Measurements from ENCODE around the gene GPS2.
A peak's percentile ranks its signal among the peaks of the same experiment; 100 is the strongest.

Gene GPS2

DNA sequence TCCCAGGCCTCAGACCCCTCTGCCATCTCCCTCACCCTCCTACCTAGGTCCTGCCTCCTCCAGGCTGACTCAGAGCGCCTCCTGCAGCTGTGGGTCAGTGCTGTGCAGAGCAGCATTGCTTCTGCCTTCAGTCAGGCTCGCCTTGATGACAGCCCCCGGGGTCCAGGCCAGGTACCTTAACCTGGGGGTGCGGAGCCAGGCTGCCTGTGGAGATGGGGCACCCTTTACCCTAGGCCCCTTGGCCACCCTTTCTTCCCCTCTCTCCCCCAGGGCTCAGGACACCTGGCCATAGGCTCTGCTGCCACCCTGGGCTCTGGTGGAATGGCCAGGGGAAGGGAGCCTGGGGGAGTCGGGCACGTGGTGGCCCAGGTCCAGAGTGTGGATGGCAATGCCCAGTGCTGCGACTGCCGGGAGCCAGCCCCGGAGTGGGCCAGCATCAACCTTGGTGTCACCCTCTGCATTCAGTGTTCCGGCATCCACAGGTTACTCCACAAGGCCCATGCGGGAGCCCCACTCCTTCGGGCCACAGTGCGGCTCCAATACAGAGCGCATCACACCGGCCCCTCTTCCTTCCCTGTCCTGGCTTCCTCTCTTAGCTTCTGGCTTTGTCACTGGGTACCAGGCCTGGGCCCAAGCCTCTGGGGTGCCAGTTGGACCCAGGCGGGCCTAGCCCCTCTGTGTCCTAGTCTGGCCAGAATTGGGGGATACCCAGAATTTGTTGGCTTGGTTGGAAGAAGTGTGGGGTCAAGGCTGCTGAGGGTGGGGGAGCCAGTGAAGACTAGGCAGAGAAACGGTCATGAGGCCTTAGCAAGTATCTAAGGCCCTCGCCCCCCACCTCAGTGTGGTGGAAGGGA, 31.8 kb upstream of the GPS2 start:
- 89% methylated on average over 18 of the region's 18 CpGs for WGBS
- H3K27me3 ChIP-seq (ENCODE audit: control insufficient read depth in 1 of 2, insufficient read depth in 1 of 2, low read length in 2 of 2) = peaks cover 21 to 32% of the 10 kb centered on the region in 2 experiments

GRCh38 chr17:7343250-7343649, 28.1 kb upstream of the GPS2 start:
- Histone ChIP-seq H2AK5ac (ENCODE audit: low read length, severe bottlenecking) (no peak overlapping the region), H3K4ac (ENCODE audit: low read depth in 1 of 2, low read length in 2 of 2) (no peak overlapping the region), H3K4me1 (ENCODE audit: control insufficient read depth, insufficient read depth, low read depth, low read length) (peaks cover 2% of the 10 kb centered on the region), H2BK5ac (ENCODE audit: low read depth, low read length, poor library complexity, severe bottlenecking) (no peak overlapping the region), H3K79me1 (replicated peaks; ENCODE audit: low read length, poor library complexity, severe bottlenecking) (no peaks in the 10 kb centered on the region), H2BK120ac (ENCODE audit: low read depth, low read length) (no peak overlapping the region), H4K8ac (ENCODE audit: low read length) (no peak overlapping the region), H3K9ac (ENCODE audit: low read length) (no peak overlapping the region), H3K27ac (ENCODE audit: low read length, poor library complexity, severe bottlenecking) (no peak overlapping the region), H3K4me3 (ENCODE audit: insufficient read depth in 1 of 2, low read depth in 1 of 2, low read length in 2 of 2) (no peak overlapping the region), H3K14ac (ENCODE audit: low read length in 2 of 2) (no peak overlapping the region), H3K23ac (ENCODE audit: low read length in 2 of 2) (no peak overlapping the region), H3K4me2 (ENCODE audit: low read length, poor library complexity, severe bottlenecking) (no peak overlapping the region), H3K18ac (ENCODE audit: low read depth in 1 of 2, low read length in 2 of 2) (no peak overlapping the region), H4K91ac (ENCODE audit: low read length) (no peak overlapping the region), H3K9me3 (ENCODE audit: control insufficient read depth, low read length) (no peaks in the 10 kb centered on the region), H2BK15ac (ENCODE audit: low read depth, poor library complexity, severe bottlenecking) (no peak overlapping the region), H2BK12ac (ENCODE audit: low read length in 2 of 2) (no peak overlapping the region), H3K27me3 (ENCODE audit: control insufficient read depth in 1 of 2, insufficient read depth in 1 of 2, low read length in 2 of 2) (peaks cover 27 to 50% of the 10 kb centered on the region in 2 experiments), H3K36me3 (ENCODE audit: control insufficient read depth in 1 of 2, insufficient read depth in 2 of 2, low read depth in 1 of 2, low read length in 2 of 2) (no peaks in the 10 kb centered on the region), H2AFZ (ENCODE audit: low read depth, low read length) (no peak overlapping the region)
- 80% methylated on average over 15 of the region's 15 CpGs for WGBS
- DNase-seq = no peak

More for the DNA sequence above, 31.8 kb upstream of the GPS2 start:
- Histone ChIP-seq H3K4me2 (ENCODE audit: low read length, poor library complexity, severe bottlenecking) (no peak overlapping the region), H3K4ac (ENCODE audit: low read depth in 1 of 2, low read length in 2 of 2) (no peak overlapping the region), H3K4me1 (ENCODE audit: control insufficient read depth, insufficient read depth, low read depth, low read length) (peaks cover 11% of the 10 kb centered on the region), H2BK12ac (ENCODE audit: low read length in 2 of 2) (no peak overlapping the region), H2BK120ac (ENCODE audit: low read depth, low read length) (no peak overlapping the region), H4K8ac (ENCODE audit: low read length) (no peak overlapping the region), H2AK5ac (ENCODE audit: low read length, severe bottlenecking) (no peak overlapping the region), H2BK15ac (ENCODE audit: low read depth, poor library complexity, severe bottlenecking) (no peak overlapping the region), H3K27ac (ENCODE audit: low read length, poor library complexity, severe bottlenecking) (no peak overlapping the region), H2AFZ (ENCODE audit: low read depth, low read length) (no peak overlapping the region), H4K91ac (ENCODE audit: low read length) (peak overlapping the region; percentile 1), H2BK5ac (ENCODE audit: low read depth, low read length, poor library complexity, severe bottlenecking) (no peak overlapping the region), H3K4me3 (ENCODE audit: insufficient read depth in 1 of 2, low read depth in 1 of 2, low read length in 2 of 2) (no peak overlapping the region), H3K79me1 (replicated peaks; ENCODE audit: low read length, poor library complexity, severe bottlenecking) (peaks cover 5% of the 10 kb centered on the region), H3K9ac (ENCODE audit: low read length) (no peak overlapping the region), H3K18ac (ENCODE audit: low read depth in 1 of 2, low read length in 2 of 2) (no peak overlapping the region), H3K23ac (ENCODE audit: low read length in 2 of 2) (no peak overlapping the region), H3K9me3 (ENCODE audit: control insufficient read depth, low read length) (no peaks in the 10 kb centered on the region), H3K14ac (ENCODE audit: low read length in 2 of 2) (no peak overlapping the region), H3K36me3 (ENCODE audit: control insufficient read depth in 1 of 2, insufficient read depth in 2 of 2, low read depth in 1 of 2, low read length in 2 of 2) (no peaks in the 10 kb centered on the region)
- no peak for DNase-seq

DNA sequence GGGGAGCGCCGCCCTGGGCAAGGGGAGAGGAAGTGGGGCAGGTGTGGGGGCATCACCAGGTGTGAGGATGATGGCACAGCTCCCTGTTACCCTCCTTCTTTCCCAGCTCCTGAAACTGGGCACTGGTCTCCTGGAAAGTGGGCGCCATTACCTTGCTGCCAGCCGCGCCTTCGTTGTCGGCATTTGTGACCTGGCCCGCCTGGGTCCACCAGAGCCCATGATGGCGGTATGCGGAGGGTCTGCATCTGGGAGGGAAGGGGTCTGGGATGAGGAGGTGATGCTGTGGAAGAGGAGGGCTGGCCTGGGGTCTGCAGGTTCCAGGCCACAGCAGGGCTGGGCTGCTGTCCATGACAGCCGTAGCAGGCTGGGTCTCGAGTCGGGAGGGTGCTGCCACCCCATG, 26.7 kb upstream of the GPS2 start:
- Histone ChIP-seq H2BK120ac (ENCODE audit: low read depth, low read length) (no peak overlapping the region), H4K8ac (ENCODE audit: low read length) (no peak overlapping the region), H3K23ac (ENCODE audit: low read length in 2 of 2) (peak overlapping the region in 1 of 2 experiments; percentile 42), H2AFZ (ENCODE audit: low read depth, low read length) (no peak overlapping the region), H2BK5ac (ENCODE audit: low read depth, low read length, poor library complexity, severe bottlenecking) (no peak overlapping the region), H3K27ac (ENCODE audit: low read length, poor library complexity, severe bottlenecking) (no peak overlapping the region), H3K9me3 (ENCODE audit: control insufficient read depth, low read length) (no peaks in the 10 kb centered on the region), H3K9ac (ENCODE audit: low read length) (no peak overlapping the region), H2BK12ac (ENCODE audit: low read length in 2 of 2) (no peak overlapping the region), H3K4me1 (ENCODE audit: control insufficient read depth, insufficient read depth, low read depth, low read length) (peaks cover 2% of the 10 kb centered on the region), H2AK5ac (ENCODE audit: low read length, severe bottlenecking) (no peak overlapping the region), H3K4me3 (ENCODE audit: insufficient read depth in 1 of 2, low read depth in 1 of 2, low read length in 2 of 2) (no peak overlapping the region), H3K79me1 (replicated peaks; ENCODE audit: low read length, poor library complexity, severe bottlenecking) (no peaks in the 10 kb centered on the region), H3K14ac (ENCODE audit: low read length in 2 of 2) (peak overlapping the region in 1 of 2 experiments; percentile 36), H4K91ac (ENCODE audit: low read length) (peak overlapping the region; percentile 2), H3K18ac (ENCODE audit: low read depth in 1 of 2, low read length in 2 of 2) (no peak overlapping the region), H2BK15ac (ENCODE audit: low read depth, poor library complexity, severe bottlenecking) (no peak overlapping the region), H3K27me3 (ENCODE audit: control insufficient read depth in 1 of 2, insufficient read depth in 1 of 2, low read length in 2 of 2) (peaks cover 27 to 57% of the 10 kb centered on the region in 2 experiments), H3K36me3 (ENCODE audit: control insufficient read depth in 1 of 2, insufficient read depth in 2 of 2, low read depth in 1 of 2, low read length in 2 of 2) (no peaks in the 10 kb centered on the region), H3K4me2 (ENCODE audit: low read length, poor library complexity, severe bottlenecking) (no peak overlapping the region), H3K4ac (ENCODE audit: low read depth in 1 of 2, low read length in 2 of 2) (no peak overlapping the region)
- WGBS = 93% methylated on average over 13 of the region's 13 CpGs
- DNase-seq = no peak

DNA sequence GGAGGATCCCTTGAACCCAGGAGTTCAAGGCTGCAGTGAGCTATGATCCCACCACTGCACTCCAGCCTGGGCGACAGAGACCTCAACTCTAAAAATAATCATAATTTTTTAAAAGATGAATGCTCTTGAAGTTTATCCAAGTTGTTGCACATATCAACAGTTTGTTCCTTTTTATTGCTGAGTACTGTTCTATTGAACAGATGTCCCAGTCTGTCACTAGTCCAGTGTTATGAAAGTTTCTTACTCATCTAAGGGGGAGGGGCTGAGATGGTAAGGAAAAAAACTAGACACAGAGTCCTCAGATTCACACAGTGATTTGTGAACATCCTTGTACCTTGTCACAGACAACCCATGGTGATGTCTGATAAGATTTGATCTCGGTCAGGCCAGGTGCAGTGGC, 25.0 kb upstream of the GPS2 start:
- H2AFZ ChIP-seq (ENCODE audit: low read depth, low read length) = no peak overlapping the region
- WGBS = 100% methylated on average over 1 of the region's 2 CpGs

More for the DNA sequence above, 25.0 kb upstream of the GPS2 start:
- Histone ChIP-seq H3K23ac (ENCODE audit: low read length in 2 of 2) (no peak overlapping the region), H3K18ac (ENCODE audit: low read depth in 1 of 2, low read length in 2 of 2) (no peak overlapping the region), H2BK120ac (ENCODE audit: low read depth, low read length) (no peak overlapping the region), H3K9me3 (ENCODE audit: control insufficient read depth, low read length) (no peaks in the 10 kb centered on the region), H3K27me3 (ENCODE audit: control insufficient read depth in 1 of 2, insufficient read depth in 1 of 2, low read length in 2 of 2) (peaks cover 29 to 70% of the 10 kb centered on the region in 2 experiments), H3K4me1 (ENCODE audit: control insufficient read depth, insufficient read depth, low read depth, low read length) (peaks cover 2% of the 10 kb centered on the region), H3K4me3 (ENCODE audit: insufficient read depth in 1 of 2, low read depth in 1 of 2, low read length in 2 of 2) (no peak overlapping the region), H4K91ac (ENCODE audit: low read length) (no peak overlapping the region), H3K79me1 (replicated peaks; ENCODE audit: low read length, poor library complexity, severe bottlenecking) (no peaks in the 10 kb centered on the region), H3K9ac (ENCODE audit: low read length) (no peak overlapping the region), H3K14ac (ENCODE audit: low read length in 2 of 2) (no peak overlapping the region), H2BK15ac (ENCODE audit: low read depth, poor library complexity, severe bottlenecking) (no peak overlapping the region), H2BK5ac (ENCODE audit: low read depth, low read length, poor library complexity, severe bottlenecking) (no peak overlapping the region), H3K4ac (ENCODE audit: low read depth in 1 of 2, low read length in 2 of 2) (no peak overlapping the region), H2AK5ac (ENCODE audit: low read length, severe bottlenecking) (no peak overlapping the region), H3K4me2 (ENCODE audit: low read length, poor library complexity, severe bottlenecking) (no peak overlapping the region), H3K36me3 (ENCODE audit: control insufficient read depth in 1 of 2, insufficient read depth in 2 of 2, low read depth in 1 of 2, low read length in 2 of 2) (no peaks in the 10 kb centered on the region), H4K8ac (ENCODE audit: low read length) (no peak overlapping the region), H3K27ac (ENCODE audit: low read length, poor library complexity, severe bottlenecking) (no peak overlapping the region), H2BK12ac (ENCODE audit: low read length in 2 of 2) (no peak overlapping the region)
- DNase-seq = peak; percentile 63
